ENCODE results near the gene LMBRD2. TPM values are rescaled to one million over a fixed set of nuclear protein-coding genes. Genes with fewer than 3 reads are reported as not detected.

LMBRD2 gene
- total and polyA plus RNA-seq, 9 of the 15 experiments (the other 6 are each of a cell fraction or from before 2014, with no cell fraction given) = 2.1 to 24.2 (median 10.6) TPM

DNA sequence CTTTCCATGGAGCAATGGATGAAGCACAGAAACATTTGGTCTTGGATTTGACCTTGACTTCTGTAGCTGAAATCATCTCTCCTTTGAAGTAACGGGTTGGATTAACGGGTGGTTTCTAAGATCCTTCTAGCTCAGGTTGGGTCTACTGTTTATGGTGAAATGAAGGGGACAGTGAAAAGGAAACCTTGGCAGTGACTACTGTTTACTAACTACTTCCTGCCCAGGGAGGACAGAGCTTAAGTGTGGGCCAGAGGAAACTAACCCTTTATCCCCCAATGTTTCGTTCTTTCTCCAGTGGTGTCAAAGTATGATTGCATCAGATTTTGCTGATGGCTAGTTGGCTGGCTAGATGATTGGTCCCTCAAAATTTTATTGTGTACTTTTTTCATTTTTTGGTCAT is 22.4 kb upstream of the LMBRD2 start:
- Histone ChIP-seq H4K20me1 (replicated peaks; ENCODE audit: control insufficient read depth, insufficient read depth, low read length) (no peaks in the 10 kb centered on the region), H3K9me1 (ENCODE audit: control insufficient read depth, insufficient read depth, low read length) (no peaks in the 10 kb centered on the region), H3K9me3 (replicated peaks; ENCODE audit: control insufficient read depth, insufficient read depth, low read depth, low read length) (no peaks in the 10 kb centered on the region), H3K4me1 (replicated peaks in 1 of 2; ENCODE audit: control insufficient read depth in 2 of 2, insufficient read depth in 2 of 2, low read length in 2 of 2) (no peaks in the 10 kb centered on the region), H3K79me2 (ENCODE audit: control insufficient read depth, insufficient read depth, low read length) (no peaks in the 10 kb centered on the region), H3K4me2 (ENCODE audit: insufficient read depth, low read length) (no peak overlapping the region), H2AFZ (ENCODE audit: low read depth, low read length) (no peak overlapping the region), H3K4me3 (no peak overlapping the region), H3K9ac (ENCODE audit: insufficient read depth in 1 of 2, low read depth in 2 of 2, low read length in 2 of 2) (no peak overlapping the region), H3K27me3 (ENCODE audit: control insufficient read depth in 2 of 2, insufficient read depth in 2 of 2, low read length in 2 of 2) (no peaks in the 10 kb centered on the region), H3K27ac (ENCODE audit: extremely low read depth, low read depth, low read length) (no peak overlapping the region), H3K36me3 (ENCODE audit: control insufficient read depth, insufficient read depth, low read length) (peaks cover 97% of the 10 kb centered on the region)
- intact Hi-C loops (cut with micrococcal nuclease) = loop anchor here (10.0 kb wide), 2 partner anchors 209 to 221 kb away; no protein-coding TSS in a partner anchor
- FAIRE-seq (no peak), DNase-seq (ENCODE audit: extremely low read depth in 1 of 4, low spot score in 3 of 4) (no peak), ATAC-seq (no peak)
- POLR2A ChIA-PET = interaction anchor here (0.6 kb wide), 1 partner anchor 20 kb away, joined by 3 read pairs; no protein-coding TSS in a partner anchor
- BruUV-seq (replicated peaks) = no TSS peak
- in situ Hi-C loops (cut with MboI) = no loop called here
- WGBS (ENCODE audit: insufficient coverage, low coverage, missing lambda C conversion rate) = 98% methylated on average over 3 of the region's 3 CpGs
- CTCF ChIA-PET (ENCODE audit: low intra/inter-chr PET ratio) = no interaction called here
- TF ChIP-seq, protein P1, sequence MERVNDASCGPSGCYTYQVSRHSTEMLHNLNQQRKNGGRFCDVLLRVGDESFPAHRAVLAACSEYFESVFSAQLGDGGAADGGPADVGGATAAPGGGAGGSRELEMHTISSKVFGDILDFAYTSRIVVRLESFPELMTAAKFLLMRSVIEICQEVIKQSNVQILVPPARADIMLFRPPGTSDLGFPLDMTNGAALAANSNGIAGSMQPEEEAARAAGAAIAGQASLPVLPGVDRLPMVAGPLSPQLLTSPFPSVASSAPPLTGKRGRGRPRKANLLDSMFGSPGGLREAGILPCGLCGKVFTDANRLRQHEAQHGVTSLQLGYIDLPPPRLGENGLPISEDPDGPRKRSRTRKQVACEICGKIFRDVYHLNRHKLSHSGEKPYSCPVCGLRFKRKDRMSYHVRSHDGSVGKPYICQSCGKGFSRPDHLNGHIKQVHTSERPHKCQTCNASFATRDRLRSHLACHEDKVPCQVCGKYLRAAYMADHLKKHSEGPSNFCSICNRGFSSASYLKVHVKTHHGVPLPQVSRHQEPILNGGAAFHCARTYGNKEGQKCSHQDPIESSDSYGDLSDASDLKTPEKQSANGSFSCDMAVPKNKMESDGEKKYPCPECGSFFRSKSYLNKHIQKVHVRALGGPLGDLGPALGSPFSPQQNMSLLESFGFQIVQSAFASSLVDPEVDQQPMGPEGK (CRISPR knock-in tag; IDR thresholded peaks at IDR 0.05; ENCODE audit: borderline replicate concordance) = no peak
- TF ChIP-seq MEF2A (IDR thresholded peaks at IDR 0.05; ENCODE audit: control insufficient read depth, low read depth, low read length) (no peak), NCOA2 (IDR thresholded peaks at IDR 0.05; ENCODE audit: partially characterized antibody in 2 of 2) (no peak), TARDBP (IDR thresholded peaks at IDR 0.05) (no peak), PHF20 (IDR thresholded peaks at IDR 0.05; ENCODE audit: partially characterized antibody) (no peak), CBX3 (IDR thresholded peaks at IDR 0.05; ENCODE audit: borderline replicate concordance in 1 of 2, low read length in 2 of 2) (no peak), FOXJ2 (tag; IDR thresholded peaks at IDR 0.05) (no peak), SAP30 (IDR thresholded peaks at IDR 0.05; ENCODE audit: borderline replicate concordance, insufficient read depth, low read depth, low read length, poor library complexity, severe bottlenecking) (no peak), MYC (IDR thresholded peaks at IDR 0.05; ENCODE audit: low read depth, low read length) (no peak), MYC (CRISPR knock-in tag; IDR thresholded peaks at IDR 0.05; ENCODE audit: borderline replicate concordance, low read depth) (no peak), ZNF444 (CRISPR knock-in tag; IDR thresholded peaks at IDR 0.05) (no peak), NUFIP1 (IDR thresholded peaks at IDR 0.05; ENCODE audit: partially characterized antibody) (no peak), KAT7 (CRISPR knock-in tag; IDR thresholded peaks at IDR 0.05; ENCODE audit: borderline replicate concordance) (no peak), ZNF551 (CRISPR knock-in tag; IDR thresholded peaks at IDR 0.05) (no peak), LCOR (CRISPR knock-in tag; IDR thresholded peaks at IDR 0.05) (no peak)
- TF ChIP-seq, protein P2, sequence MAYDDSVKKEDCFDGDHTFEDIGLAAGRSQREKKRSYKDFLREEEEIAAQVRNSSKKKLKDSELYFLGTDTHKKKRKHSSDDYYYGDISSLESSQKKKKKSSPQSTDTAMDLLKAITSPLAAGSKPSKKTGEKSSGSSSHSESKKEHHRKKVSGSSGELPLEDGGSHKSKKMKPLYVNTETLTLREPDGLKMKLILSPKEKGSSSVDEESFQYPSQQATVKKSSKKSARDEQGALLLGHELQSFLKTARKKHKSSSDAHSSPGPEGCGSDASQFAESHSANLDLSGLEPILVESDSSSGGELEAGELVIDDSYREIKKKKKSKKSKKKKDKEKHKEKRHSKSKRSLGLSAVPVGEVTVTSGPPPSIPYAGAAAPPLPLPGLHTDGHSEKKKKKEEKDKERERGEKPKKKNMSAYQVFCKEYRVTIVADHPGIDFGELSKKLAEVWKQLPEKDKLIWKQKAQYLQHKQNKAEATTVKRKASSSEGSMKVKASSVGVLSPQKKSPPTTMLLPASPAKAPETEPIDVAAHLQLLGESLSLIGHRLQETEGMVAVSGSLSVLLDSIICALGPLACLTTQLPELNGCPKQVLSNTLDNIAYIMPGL (CRISPR knock-in tag; IDR thresholded peaks at IDR 0.05) = no peak
- TF ChIP-seq, protein P3, sequence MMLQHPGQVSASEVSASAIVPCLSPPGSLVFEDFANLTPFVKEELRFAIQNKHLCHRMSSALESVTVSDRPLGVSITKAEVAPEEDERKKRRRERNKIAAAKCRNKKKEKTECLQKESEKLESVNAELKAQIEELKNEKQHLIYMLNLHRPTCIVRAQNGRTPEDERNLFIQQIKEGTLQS (IDR thresholded peaks at IDR 0.05) = no peak
- TF ChIP-seq, protein P3 (CRISPR knock-in tag; conservative IDR thresholded peaks at IDR 0.05) = no peak
